Measurements from ENCODE around the gene URB1.

GRCh38 chr21:32364387-32364786 is 28.4 kb downstream of the URB1 start:
- TF ChIP-seq EZH2 (IDR thresholded peaks at IDR 0.05; ENCODE audit: low read depth, unreplicated experiment): no peak
- TF ChIP-seq, protein P1, sequence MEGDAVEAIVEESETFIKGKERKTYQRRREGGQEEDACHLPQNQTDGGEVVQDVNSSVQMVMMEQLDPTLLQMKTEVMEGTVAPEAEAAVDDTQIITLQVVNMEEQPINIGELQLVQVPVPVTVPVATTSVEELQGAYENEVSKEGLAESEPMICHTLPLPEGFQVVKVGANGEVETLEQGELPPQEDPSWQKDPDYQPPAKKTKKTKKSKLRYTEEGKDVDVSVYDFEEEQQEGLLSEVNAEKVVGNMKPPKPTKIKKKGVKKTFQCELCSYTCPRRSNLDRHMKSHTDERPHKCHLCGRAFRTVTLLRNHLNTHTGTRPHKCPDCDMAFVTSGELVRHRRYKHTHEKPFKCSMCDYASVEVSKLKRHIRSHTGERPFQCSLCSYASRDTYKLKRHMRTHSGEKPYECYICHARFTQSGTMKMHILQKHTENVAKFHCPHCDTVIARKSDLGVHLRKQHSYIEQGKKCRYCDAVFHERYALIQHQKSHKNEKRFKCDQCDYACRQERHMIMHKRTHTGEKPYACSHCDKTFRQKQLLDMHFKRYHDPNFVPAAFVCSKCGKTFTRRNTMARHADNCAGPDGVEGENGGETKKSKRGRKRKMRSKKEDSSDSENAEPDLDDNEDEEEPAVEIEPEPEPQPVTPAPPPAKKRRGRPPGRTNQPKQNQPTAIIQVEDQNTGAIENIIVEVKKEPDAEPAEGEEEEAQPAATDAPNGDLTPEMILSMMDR (conservative IDR thresholded peaks at IDR 0.05; ENCODE audit: low read depth in 2 of 2): no peak
- TF ChIP-seq JUNB (IDR thresholded peaks at IDR 0.05; ENCODE audit: unreplicated experiment): no peak
- TF ChIP-seq, protein P2, sequence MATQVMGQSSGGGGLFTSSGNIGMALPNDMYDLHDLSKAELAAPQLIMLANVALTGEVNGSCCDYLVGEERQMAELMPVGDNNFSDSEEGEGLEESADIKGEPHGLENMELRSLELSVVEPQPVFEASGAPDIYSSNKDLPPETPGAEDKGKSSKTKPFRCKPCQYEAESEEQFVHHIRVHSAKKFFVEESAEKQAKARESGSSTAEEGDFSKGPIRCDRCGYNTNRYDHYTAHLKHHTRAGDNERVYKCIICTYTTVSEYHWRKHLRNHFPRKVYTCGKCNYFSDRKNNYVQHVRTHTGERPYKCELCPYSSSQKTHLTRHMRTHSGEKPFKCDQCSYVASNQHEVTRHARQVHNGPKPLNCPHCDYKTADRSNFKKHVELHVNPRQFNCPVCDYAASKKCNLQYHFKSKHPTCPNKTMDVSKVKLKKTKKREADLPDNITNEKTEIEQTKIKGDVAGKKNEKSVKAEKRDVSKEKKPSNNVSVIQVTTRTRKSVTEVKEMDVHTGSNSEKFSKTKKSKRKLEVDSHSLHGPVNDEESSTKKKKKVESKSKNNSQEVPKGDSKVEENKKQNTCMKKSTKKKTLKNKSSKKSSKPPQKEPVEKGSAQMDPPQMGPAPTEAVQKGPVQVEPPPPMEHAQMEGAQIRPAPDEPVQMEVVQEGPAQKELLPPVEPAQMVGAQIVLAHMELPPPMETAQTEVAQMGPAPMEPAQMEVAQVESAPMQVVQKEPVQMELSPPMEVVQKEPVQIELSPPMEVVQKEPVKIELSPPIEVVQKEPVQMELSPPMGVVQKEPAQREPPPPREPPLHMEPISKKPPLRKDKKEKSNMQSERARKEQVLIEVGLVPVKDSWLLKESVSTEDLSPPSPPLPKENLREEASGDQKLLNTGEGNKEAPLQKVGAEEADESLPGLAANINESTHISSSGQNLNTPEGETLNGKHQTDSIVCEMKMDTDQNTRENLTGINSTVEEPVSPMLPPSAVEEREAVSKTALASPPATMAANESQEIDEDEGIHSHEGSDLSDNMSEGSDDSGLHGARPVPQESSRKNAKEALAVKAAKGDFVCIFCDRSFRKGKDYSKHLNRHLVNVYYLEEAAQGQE (IDR thresholded peaks at IDR 0.05; ENCODE audit: unreplicated experiment): no peak
- TF ChIP-seq POLR2AphosphoS5 (IDR thresholded peaks at IDR 0.05; ENCODE audit: low read depth): no peak
- no peak for TF ChIP-seq EZH2phosphoT487 (IDR thresholded peaks at IDR 0.05; ENCODE audit: unreplicated experiment)
